GM19328 (cell line): ENCODE data around the gene LMTK3.

ENCODE experiments used
- ATAC-seq: cut with Tn5 transposase; IDR thresholded peaks from one replicate; pipeline ENCODE4 v1.9.1; 2021; ENCODE audit warnings: mild to moderate bottlenecking, moderate library complexity; ENCODE audit not compliant: unreplicated experiment

LMTK3 gene, protein sequence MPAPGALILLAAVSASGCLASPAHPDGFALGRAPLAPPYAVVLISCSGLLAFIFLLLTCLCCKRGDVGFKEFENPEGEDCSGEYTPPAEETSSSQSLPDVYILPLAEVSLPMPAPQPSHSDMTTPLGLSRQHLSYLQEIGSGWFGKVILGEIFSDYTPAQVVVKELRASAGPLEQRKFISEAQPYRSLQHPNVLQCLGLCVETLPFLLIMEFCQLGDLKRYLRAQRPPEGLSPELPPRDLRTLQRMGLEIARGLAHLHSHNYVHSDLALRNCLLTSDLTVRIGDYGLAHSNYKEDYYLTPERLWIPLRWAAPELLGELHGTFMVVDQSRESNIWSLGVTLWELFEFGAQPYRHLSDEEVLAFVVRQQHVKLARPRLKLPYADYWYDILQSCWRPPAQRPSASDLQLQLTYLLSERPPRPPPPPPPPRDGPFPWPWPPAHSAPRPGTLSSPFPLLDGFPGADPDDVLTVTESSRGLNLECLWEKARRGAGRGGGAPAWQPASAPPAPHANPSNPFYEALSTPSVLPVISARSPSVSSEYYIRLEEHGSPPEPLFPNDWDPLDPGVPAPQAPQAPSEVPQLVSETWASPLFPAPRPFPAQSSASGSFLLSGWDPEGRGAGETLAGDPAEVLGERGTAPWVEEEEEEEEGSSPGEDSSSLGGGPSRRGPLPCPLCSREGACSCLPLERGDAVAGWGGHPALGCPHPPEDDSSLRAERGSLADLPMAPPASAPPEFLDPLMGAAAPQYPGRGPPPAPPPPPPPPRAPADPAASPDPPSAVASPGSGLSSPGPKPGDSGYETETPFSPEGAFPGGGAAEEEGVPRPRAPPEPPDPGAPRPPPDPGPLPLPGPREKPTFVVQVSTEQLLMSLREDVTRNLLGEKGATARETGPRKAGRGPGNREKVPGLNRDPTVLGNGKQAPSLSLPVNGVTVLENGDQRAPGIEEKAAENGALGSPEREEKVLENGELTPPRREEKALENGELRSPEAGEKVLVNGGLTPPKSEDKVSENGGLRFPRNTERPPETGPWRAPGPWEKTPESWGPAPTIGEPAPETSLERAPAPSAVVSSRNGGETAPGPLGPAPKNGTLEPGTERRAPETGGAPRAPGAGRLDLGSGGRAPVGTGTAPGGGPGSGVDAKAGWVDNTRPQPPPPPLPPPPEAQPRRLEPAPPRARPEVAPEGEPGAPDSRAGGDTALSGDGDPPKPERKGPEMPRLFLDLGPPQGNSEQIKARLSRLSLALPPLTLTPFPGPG (N-terminal part only)

DNA sequence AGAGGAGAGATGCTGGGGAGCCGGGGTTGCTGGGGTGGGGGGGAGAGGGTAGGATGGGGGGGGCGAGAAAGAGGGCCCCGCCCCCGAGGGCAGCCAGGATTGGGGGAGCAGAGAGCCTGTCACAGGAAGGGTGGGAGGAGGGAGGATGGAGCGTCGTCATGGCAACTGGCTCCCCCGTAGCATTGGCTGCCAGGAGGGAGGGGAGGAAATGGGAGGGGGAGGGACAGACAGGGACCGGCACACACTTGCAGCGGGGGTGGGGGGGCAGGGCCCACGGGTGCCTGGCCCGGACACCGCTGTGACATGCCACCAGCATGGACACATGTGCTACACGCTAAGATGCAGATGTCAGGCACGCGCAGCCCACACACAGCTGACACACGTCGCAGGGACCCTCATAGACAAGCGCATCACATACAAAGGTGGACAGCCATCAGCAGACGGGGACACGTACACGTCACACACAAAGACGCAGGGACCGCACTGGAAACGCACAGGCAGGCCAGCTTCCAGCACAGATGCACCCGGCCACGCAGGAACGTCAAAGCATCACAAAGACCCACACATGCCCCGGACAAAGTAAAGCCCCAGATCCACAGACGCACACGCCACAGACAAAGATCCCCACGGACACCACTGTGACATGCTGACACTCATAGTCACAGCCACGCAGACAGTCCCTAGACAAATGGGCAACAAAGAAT is at the start of gene LMTK3:
TSS of gene LMTK3 (minus strand) at position 36 of the 704 bp plus-strand sequence. CDS start 259 bp downstream, outside the sequence.
- ATAC-seq: no peak

DNA sequence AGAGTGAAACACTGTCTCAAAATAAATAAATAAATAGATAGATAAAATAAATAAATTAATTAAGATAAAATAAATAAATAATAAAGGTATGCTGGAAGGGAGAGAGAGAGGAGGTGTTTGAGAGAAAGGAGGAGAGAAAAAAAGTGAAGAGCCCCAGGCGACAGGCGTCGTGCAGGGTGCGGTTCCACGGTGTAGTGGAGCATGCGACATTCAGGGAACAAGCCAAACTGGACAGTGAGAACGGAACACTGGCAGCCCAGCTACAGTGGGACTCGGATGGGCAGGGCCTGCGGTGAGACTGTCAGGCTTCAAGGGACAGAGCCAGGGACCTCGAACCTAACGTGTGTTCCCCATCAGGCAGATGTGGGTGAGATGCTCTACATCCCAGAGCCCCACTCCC is 49.8 kb upstream of the LMTK3 start:
- no peak for ATAC-seq

DNA sequence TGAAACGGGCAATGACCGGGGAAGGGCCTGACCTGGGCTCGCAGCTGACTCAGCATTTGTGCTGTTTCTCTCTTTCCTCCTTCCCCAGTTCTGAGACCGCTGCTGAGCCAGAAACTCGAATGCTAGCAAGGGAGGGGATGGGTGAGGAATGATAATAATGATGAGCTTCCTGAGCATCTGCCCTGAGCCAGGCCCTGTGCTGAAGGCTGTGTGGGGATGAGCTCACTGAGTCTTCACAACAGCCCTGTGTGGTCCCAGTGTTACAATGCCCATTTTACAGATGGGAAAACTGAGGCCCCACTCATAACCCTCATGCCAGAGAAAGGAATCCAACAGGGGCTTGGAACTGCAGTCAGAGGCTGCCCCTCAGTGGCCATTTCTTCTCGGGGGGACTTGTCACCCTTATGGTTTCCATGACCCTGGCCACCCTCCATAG is 48.5 kb upstream of the LMTK3 start:
- no peak for ATAC-seq

DNA sequence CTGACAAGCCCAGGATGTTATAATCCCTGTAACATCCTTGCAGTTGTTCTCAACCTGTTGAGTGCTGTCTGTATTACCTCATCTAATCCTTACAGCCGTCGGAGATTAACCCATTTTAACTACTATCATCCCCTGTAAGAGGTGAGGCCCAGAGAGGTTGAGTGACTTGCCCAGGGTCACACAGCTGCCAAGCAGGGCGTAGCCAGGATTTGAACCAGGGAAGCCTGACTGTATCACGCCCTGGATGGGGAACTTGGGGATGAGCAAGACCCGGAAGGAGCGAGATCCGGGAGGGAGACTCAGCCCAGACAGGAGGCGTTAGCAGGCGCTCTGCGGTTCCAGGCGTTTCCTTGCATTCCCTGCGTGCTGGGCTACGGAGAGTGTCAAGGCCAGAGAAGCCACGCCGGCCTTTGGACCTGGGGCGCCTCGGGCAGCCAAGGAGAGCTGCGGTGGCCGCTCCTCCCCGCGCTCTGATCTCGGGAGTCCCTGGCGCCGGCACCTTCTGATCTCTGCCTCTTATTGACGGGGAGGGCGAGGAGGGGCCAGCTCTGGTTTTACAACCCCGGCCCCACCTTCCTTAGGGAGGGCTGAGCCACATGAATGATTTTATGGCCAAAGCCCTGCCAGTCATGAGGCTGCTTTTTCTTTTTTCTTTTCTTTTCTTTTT is 46.5 kb upstream of the LMTK3 start:
- ATAC-seq: no peak

DNA sequence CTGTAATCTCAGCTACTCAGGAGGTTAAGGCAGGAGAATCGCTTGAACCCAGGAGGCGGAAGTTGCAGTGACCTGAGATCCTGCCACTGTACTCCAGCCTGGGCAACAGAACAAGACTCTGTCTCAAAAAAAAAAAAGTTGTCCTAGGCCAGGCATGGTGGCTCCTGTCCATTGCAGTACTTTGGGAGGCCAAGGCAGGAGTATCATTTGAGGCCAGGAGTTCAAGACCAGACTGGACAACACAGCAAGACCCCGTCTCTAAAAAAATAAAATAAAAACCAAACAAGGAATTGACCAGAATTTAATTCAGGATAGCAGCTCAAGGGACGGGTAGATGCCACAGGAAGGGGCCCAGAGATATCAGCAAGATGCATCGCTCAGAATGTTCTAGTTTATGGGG is 45.2 kb upstream of the LMTK3 start:
- ATAC-seq: no peak

DNA sequence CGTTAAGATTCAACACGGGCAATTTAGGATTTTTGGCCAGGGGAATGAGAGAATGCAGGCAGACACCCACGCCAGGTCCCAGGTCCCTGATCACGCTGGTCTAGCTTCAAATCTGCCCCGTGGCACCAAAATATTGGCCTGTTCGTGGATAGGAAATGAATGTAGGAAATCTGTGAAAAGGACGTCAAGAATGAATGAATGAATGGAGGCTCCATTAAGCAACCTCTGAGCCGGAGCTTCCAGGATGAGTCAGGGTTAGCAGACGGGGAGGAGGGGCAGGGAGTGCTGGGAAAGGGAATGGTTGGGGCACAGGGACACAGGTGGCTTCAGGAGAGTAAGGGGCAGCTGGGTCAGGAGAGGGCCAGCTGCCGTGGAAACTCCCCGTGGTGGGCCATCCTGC is 44.5 kb upstream of the LMTK3 start:
- ATAC-seq: no peak

DNA sequence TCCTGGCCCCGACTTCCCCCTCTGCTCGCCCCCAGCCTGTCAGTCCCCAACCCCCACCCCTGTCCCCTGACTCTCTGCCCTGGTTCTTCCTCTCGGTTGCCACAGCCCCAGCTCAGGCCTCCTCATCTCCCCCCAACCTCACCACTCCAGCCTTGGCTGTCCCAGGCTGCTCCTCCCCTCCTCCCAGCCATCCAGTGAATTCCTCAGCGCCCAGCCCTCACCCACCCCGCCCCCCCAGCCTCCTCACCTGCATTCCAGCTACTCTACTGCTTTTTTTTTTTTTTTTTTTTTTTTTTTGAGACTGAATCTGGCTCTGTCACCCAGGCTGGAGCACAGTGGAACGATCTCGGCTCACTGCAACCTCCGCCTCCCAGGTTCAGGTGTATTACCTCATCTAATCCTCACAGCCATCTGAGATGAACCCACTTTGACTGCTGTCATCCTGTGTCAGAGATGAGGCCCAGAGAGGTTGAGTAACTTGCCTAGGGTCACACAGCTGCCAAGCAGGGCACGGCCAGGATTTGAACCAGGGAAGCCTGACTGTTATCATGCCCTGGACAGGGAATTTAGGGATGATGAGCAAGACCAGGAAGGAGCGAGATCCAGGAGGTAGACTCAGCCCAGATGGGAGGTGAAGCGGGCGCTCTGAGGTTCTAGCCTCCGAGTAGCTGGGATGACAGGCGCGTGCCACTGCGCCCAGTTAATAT is 42.9 kb upstream of the LMTK3 start:
- ATAC-seq: no peak

DNA sequence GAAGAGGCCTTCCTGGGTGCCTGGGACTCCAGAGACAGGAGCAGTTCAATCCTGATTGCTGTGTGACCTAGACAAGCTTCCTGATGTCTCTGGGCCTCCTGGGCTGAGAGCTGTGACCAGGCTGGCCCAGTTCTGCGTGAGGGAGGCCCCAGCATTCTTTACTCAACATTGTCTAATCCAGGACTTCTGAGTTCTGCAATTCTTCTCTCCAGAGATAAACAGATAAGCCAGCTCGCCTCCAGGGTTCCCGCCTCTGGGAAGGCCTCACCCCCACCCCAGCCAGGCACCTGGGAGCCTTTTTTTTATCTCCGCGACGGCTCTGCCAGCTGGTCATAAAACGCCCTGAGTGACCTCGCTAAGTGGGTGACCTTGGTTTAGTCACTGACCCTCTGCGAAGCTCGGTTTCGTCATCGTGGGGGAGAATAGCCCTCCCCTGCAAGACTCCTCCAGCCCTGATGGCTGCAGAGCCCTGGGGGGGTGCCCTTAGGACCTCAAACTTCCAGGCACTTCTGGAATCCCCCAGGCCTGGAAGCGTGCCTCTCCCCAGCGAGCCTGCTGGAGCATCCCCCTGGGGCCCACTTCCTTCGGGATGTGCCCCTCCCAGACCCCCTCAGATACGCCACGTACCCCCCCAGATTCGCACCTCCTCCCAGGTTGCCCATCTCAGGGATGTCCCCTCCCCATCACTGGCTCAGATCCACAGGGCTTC is 42.2 kb upstream of the LMTK3 start:
- no peak for ATAC-seq

DNA sequence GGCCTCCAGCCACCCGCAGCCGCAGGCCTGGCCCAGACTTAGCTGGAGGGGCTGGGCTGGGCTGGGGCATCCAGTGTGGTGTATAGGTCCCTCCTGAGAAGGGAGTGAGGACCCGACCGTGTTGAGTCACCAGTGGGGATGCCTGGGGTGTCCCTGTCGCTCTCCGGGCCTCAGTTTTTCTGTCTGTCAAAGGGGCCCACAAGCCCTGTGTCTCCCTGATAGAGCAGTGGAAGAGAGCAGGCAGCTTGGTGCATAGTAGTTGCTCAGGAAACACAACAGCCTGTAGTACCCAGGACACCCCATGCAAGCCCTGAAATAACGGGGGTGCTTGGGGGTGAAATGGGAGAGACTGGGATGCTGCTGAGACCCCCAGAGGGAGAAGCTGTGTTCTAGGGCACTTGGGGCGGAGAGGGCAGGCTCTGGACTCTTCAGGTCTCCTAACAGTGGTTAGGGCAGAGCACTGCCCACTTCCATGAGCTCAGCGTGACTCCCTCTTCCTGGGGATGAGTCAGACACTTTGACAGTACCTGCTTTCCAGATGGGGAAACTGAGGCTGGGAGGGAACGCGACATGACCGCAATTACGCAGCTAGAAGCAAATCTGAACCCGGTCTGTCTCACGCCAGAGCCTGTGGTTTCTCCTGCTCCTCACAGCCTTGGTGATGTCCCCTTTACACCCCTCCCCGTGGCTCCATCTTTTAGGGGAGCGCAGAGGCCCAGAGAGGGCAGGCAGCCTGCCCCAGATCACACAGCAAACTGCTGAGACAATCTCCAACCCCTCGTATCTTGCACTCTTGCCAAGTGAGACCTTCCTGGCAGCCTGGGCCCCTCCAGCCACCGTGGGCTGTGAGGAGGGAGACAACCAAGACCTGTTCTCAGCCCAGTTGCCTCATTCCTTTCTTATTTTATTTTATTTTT is 41.0 kb upstream of the LMTK3 start:
- no peak for ATAC-seq

DNA sequence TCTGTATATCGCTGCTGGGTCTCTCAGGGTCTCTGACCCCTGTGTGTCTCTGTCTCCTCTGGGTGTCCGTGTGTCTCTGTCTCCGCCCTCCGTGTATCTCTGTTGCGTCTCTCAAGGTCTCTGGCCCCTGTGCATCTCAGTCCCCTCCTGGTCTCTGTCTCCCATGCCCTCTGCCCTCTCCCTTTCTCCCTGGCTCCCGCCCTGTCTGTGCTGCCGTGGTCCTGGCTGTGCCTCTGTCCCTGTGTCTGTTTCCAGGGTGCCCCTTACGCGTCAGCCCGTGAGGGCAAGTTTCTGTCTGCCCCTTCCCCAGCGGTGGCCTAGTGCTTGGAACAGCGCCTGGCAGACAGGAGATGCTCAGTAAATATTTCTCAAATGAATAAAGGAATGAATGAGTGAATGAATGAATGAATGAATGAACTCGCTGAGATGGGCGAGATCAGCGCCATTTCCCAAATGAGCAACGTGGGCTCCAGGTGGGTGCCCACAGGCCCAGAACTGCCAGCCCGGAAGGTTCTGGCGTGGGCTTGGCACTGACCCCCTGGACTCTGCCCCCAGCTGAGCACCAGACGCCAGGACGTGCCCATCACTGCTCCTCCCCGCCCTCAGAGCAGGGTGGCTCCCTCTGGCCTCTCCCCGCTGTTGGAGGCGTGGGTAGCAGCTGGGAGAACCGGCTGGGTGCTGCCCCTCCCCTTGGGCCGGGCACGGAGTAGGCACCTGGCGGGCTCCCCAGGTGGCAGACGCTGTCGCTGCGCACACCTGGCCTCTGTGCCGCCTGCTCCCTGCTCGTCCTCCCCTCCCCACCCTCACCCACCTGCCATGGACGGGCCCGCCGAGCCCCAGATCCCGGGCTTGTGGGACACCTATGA is 40.0 kb upstream of the LMTK3 start, which contains the start of gene SULT2B1:
TSS of gene SULT2B1 (plus strand) at position 736 of the 866 bp plus-strand sequence. CDS start at position 817, 81 bp downstream.
- no peak for ATAC-seq

DNA sequence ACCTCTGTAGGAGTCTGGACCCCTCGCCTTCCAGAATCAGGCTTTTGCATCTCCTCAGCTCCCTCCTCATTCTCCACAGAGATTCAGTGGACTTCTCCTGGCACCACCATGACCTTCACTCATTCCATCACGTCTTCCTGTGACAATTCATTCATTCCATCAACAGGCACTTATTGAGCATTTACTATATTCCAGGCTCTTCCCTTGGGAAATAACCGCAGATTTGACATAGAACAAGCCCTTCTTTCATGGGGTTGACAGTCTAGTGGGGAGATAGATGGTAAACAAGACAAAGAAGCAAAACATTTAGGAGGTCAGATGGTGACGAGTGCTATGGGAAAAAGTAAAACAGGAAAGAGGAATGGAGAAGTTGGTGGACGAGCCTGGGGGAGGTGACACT is 37.7 kb upstream of the LMTK3 start:
- ATAC-seq: no peak

DNA sequence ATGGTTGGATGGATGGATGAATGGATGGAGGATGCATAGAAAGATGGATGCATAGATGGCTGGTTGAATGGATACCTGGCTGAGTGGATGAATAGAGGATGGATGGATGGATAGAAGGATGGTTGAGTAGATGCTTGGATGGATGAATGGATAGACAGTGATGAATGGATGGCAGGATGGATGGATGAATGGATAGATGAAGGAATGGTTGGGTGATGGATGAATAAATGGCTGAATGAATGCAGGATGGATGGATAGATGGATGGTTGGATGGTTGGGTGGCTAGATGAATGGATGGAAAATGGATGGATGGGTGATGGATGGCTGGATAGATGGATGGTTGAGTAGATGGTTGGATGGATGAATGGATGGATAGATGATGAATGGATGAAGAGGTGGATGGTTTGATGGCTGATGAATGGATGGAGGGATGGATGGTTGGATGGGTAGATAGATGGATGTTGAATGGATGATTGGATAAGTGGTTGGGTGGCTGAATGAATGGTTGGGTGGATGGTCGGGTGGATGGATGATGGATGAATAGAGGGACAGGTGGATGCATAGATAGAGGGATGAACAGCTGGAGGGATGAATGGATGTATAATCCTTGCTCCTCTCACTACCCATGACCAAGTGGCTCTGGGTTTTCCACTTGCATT is 36.7 kb upstream of the LMTK3 start:
- no peak for ATAC-seq

DNA sequence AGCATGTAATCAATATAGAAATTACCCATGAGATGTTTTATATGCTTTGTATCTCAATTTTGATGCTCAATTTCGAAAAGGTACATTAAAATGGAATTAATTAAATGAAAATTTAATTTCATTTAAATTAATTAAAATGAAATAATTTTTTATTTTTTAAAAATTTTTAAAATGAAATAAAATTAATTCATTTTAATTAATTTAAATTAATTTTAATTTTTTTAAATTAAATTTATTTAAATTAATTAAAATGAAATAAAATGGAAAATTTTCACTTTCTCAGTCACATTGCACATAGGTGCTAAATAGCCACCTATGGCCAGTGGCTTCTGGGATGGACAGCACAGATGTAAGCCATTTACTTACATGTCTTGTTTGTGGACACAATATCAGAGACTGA is 36.1 kb upstream of the LMTK3 start:
- ATAC-seq: no peak

DNA sequence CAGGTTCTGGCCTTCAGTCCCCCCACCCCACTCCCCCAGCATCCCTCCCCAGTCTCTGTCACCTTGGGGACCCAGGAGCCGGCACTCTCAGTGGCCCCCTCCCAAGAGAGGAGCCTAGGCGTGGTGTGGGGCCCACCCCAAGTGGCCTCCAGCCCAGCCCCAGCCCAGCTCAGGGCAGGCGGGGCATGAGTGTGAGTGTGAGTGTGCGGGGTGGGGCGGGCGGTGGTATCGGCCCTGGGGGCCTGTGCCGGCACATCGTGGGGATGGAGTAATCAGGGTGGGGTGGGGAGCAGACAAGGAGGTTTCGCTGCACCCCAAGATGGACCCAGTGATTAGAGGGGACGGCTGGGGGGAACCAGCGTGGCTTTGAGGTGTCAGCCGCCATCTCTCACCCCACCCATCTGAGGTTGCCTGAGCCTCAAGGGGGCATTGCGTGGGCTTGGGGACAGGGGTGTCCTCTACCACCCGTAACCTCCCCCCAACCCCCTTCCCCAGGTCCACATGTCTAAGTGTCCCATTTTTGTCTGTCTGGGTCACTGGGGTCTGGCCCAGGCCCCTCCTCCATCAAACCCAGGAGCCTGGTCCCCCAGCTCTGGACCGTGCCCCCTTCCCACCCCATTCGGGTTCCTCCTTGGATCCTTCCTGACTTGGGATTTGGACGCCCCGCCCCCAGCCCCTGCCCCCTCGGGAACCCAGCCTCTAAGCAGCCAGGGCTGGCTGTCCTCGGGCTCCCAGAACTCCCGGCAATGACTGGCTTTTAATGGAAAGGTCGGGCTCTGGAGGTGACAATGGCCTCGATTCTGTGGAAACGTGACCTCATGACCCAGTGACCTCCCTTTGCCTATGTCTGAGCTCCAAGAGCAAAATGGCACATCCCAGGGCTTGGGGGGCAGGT is 33.5 kb upstream of the LMTK3 start:
- no peak for ATAC-seq

DNA sequence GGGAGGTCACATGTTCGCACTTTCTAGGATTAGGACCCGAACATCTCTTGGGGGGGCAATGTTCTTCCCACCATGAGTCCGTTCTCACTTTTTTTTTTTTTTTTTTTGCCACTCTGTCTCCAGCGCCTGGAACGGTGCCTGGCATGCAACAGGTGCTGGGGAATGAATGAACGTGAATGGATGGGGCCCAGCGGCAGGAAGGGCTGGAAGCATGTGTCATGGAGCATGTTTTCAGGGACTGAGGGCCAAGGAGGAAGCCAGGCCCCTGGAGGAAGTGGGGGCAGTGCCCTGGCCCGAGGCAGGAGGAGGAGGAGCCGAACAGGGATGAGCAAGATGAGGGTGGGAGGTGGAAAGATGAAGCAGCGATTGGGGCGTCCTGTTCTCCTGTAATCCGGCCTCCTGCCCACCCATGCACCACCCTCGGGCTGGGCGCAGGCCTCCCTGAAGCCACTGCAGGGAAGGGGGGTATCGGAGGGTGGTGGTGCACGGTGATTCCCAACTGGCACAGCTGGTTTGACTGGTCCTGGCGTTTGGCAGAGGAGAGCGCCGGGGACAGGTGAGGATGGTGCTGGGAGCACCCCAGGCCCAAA is 31.6 kb upstream of the LMTK3 start:
- no peak for ATAC-seq
